GM10266 (cell line): ENCODE results near the gene CDC42SE1.
"Not testable (repeated sequence)": the region's sequence is repeated elsewhere in the genome, so short reads cannot be mapped to it uniquely, and the experiment has no call there.

ENCODE experiments used
- DNase-seq: peaks from one replicate; pipeline ENCODE4 v3.0.0; 2012; ENCODE audit errors: extremely low spot score
- TF ChIP-seq, protein P1 (sequence below): IDR thresholded peaks from 2 replicates; pipeline ENCODE4 v1.5.1; 2012; ENCODE audit warnings: mild to moderate bottlenecking, low read depth; ENCODE audit not compliant: control insufficient read depth, insufficient read depth; ENCODE audit errors: missing control alignments

Gene CDC42SE1, protein sequence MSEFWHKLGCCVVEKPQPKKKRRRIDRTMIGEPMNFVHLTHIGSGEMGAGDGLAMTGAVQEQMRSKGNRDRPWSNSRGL

DNA sequence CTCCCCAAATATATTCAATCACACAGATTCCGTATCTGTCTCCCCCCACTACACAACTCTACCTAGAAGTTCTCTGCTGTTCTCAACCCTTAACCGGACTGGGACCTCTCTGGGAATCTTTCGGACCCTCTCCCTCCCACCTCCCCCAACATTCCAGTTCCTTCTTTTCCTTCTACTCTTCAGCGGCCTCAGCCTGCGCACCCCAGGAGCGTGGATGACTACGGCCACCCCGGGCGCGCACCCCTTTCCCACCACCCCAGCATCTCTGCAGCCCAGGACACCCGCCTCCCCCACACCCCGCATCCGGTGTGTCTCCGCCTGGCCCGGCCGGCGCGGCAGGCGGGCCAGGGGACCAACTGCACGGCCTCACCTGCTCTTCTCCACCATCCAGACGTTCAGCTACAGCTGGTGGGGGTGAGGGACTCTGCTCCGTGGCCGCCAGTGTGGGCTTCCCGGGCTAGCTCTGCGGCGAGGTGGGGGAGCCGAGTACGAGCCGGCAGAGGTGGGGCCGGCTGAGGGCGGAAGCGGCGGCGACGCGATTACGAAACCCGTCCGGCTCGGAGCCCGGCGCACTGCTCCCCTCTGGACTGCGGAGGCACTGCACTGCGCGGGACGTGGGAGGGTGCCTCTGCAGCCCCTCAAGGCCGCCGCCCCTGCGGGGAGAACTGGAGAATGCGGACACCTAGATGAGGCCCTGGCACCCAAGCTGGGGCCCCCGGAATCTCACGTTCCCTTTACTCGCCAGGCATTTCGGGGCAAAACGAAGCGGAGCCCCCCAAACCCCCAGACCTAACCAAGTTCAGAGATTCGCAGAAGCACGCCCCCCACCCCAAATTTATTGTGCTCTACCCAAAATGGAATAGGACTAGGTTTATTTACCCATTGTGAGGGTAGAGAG is at the start of gene CDC42SE1:
Gene CDC42SE1 (minus strand): TSS at position 514 of the 898 bp plus-strand sequence. CDS start 3,892 bp downstream, outside the sequence.
- DNase-seq: peak; percentile 89
- TF ChIP-seq, protein P1, sequence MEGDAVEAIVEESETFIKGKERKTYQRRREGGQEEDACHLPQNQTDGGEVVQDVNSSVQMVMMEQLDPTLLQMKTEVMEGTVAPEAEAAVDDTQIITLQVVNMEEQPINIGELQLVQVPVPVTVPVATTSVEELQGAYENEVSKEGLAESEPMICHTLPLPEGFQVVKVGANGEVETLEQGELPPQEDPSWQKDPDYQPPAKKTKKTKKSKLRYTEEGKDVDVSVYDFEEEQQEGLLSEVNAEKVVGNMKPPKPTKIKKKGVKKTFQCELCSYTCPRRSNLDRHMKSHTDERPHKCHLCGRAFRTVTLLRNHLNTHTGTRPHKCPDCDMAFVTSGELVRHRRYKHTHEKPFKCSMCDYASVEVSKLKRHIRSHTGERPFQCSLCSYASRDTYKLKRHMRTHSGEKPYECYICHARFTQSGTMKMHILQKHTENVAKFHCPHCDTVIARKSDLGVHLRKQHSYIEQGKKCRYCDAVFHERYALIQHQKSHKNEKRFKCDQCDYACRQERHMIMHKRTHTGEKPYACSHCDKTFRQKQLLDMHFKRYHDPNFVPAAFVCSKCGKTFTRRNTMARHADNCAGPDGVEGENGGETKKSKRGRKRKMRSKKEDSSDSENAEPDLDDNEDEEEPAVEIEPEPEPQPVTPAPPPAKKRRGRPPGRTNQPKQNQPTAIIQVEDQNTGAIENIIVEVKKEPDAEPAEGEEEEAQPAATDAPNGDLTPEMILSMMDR: peak; percentile 75

DNA sequence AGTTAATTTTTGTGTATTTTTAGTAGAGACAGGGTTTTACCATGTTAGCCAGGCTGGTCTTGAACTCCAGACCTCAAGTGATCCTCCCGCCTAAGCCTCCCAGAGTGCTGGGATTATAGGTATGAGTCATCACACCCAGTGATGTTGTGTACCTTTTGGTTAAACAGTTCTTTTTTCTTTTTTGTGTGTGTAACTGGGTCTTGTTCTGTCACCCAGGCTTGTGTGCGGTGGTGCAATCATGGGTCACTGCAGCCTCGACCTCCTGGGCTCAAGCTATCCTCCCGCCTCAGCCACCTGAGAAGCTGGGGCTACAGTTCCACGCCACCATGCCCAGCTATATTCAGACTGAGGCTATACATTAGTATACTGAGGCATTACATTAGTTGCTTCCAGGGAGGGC is 48.9 kb upstream of the CDC42SE1 start:
- TF ChIP-seq, protein P1: no peak
- DNase-seq: no peak

DNA sequence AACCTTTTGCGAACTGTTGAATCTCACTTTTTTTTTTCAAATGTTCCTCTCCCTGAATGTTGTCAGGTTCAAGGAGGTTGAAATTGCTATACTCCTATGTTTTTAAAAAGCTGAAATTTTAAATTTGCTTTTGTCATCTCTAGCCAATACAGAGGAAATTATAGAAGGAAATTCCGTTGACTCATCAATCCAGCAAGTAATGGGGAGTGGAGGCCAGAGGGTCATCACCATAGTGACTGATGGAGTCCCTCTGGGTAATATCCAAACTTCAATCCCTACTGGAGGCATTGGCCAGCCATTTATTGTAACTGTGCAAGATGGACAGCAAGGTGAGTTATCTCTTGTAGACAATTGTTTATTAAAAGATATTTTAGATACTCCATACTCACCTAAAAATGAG is 47.5 kb upstream of the CDC42SE1 start:
- TF ChIP-seq, protein P1: no peak
- DNase-seq: no peak

DNA sequence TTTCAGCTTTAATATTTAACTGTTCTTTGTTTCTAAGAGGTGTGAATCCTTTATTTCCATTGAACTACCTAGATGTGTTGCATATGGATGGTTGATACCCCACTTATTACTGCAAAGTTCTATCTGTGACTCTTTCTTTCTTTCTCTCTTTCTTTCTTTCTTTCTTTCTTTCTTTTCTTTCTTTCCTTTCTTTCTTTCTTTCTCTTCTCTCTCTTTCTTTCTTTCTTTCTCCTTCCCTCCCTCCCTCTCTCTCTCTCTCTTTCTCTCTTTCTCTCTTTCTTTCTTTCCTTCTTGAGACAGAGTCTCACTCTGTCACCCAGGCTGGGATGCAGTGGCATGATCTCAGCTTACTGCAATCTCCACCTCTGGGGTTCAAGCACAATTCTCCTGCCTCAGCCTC is 45.2 kb upstream of the CDC42SE1 start:
- no peak for DNase-seq
- TF ChIP-seq, protein P1: no peak

DNA sequence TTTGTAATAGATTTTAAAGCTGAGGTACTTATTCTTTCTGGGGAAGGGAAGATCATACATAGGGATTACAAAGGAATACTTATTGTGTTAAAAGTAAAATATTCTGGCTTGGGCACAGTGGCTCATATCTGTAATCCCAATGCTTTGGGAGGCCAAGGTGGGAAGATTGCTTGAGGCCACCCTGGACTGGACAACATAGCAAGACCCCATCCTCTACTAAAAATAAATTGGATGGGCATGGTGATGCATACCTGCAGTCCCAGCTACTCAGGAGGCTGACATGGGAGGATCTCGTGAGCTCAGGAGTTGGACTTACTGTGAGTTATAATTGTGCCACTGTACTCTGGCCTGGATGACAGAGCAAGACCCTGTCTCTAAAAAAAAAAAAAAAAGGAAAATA is 38.7 kb upstream of the CDC42SE1 start:
- TF ChIP-seq, protein P1: no peak
- DNase-seq: no peak

DNA sequence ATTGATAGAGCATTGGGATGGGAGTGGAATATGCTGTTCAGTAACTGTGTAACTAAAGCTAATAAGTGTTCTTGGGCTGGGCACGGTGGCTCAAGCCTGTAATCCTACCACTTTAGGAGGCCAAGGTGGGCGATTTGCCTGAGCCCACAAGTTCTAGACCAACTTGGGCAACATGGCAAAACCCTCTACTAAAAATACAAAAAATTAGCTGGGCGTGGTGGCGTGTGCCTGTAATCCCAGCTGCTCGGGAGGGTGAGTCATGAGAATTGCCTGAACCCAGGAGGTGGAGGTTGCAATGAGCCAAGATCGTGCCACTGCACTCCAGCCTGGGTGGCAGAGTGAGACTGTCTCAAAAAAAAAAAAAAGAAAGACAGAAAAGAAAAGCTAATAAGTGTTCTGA is 38.0 kb upstream of the CDC42SE1 start:
- DNase-seq: not testable (repeated sequence)

DNA sequence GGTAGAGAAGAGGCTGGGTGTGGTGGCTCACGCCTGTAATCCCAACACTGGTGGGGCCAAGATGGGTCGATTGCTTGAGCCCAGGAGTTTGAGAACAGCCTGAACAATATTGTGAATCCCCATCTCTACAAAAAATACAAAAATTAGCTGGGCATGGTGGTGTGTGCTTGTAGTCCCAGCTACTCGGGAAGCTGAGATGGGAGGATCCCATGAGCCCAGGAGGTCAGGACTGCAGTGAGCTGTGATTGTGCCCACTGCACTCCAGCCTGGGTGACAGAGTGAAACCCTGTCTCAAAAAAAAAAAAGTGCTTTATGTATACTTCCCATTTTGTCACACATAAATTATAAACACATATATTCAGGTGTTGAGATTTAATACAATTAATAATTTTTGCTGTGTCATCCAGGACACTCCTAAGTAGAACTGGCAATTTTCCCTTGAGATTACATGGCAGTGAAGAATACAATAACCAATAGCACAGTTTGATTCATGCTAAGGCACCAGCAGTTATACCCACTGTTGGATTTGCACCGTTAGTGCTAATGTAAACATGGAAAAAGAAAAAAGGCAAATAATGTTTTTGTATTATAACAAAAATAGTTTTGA is 26.6 kb upstream of the CDC42SE1 start:
- TF ChIP-seq, protein P1: no peak
- no peak for DNase-seq
